WI38 (cell line): ENCODE measurements around the gene FLII.
"Not testable (repeated sequence)": the region's sequence is repeated elsewhere in the genome, so short reads cannot be mapped to it uniquely, and the experiment has no call there.

Experiments used
- H3K4me3 ChIP-seq: 2 replicates; pipeline ENCODE4 v1.5.1; 2011; ENCODE audit warnings: low read depth, mild to moderate bottlenecking, control low read depth, low read length
- TF ChIP-seq, protein P1 (sequence below): IDR thresholded peaks from 2 replicates; pipeline ENCODE4 v1.5.1; 2012; ENCODE audit warnings: low read depth, mild to moderate bottlenecking, control low read depth, low read length

FLII gene

GRCh38 chr17:18258356-18259038 is at the start of gene FLII:
Gene FLII, minus strand, starts transcription at chr17:18258738. Its CDS starts 48 bp downstream, at chr17:18258690.
- TF ChIP-seq, protein P1, sequence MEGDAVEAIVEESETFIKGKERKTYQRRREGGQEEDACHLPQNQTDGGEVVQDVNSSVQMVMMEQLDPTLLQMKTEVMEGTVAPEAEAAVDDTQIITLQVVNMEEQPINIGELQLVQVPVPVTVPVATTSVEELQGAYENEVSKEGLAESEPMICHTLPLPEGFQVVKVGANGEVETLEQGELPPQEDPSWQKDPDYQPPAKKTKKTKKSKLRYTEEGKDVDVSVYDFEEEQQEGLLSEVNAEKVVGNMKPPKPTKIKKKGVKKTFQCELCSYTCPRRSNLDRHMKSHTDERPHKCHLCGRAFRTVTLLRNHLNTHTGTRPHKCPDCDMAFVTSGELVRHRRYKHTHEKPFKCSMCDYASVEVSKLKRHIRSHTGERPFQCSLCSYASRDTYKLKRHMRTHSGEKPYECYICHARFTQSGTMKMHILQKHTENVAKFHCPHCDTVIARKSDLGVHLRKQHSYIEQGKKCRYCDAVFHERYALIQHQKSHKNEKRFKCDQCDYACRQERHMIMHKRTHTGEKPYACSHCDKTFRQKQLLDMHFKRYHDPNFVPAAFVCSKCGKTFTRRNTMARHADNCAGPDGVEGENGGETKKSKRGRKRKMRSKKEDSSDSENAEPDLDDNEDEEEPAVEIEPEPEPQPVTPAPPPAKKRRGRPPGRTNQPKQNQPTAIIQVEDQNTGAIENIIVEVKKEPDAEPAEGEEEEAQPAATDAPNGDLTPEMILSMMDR: no peak
- H3K4me3 ChIP-seq: peak within 1 kb of the TSS; percentile 90

DNA sequence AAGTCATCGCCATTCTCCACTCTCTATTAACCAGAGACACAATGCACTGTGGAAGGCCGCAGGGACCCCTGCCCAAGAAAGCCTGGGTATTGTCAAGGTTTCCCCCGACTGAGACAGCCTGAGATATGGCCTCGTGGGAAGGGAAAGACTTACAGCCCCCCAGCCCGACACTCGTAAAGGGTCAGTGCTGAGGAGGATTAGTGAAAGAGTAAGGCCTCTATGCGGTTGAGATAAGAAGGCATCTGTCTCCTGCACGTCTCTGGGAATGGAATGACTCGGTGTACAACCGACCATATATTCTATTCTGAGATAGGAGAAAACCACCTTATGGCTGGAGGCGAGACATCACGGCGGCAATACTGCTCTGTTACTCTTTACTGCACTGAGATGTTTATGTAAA is 44.7 kb upstream of the FLII start:
- not testable (repeated sequence) for H3K4me3 ChIP-seq

DNA sequence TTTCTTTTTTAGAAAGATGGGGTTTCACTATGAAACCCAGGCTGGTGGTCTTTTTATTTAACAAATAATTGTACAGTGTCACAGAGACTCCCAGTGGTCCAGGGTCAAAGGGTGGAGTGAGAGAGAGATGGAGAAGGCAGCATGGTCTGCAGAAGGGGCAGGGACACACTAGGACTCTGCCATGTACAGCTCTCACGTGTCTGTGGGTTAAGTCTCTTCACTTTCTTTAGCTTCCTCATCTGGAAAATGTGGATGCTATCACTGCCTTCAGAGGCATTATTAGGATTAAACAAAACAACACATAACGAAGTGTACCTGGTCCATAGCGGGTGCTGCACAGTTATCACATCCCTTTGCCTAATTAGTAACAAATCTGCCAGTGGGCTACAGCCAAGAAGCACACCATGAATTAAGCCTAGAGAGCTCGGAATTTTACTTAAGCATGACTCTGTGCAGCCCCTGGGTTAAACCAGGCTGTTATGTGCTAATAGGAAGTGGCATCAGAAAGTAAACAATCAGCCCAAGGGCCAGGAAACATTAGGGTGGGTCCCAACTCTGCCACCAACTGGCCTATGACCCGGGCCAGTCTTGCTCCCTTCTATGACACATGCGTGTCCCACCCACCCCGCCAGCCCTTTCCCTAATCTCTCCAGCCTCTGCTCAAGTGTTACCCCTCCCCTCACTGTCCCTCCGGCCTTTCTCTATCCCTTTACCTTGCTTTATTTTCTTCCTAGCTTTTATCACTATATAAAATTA is 42.4 kb upstream of the FLII start:
- H3K4me3 ChIP-seq: no peak overlapping the region
- TF ChIP-seq, protein P1: no peak

DNA sequence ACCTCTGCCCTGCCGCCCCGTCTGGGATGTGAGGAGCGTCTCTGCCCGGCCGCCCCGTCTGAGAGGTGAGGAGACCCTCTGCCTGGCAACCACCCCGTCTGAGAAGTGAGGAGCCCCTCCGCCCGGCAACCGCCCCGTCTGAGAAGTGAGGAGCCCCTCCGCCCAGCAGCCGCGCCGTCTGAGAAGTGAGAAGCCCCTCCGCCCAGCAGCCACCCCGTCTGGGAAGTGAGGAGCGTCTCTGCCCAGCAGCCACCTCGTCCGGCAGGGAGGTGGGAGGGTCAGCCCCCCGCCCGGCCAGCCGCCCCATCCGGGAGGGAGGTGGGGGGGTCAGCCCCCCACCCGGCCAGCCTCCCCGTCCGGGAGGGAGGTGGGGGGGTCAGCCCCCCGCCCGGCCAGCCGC is 39.5 kb upstream of the FLII start:
- not testable (repeated sequence) for H3K4me3 ChIP-seq

GRCh38 chr17:18291718-18292540 is 33.4 kb upstream of the FLII start:
- TF ChIP-seq, protein P1: no peak

DNA sequence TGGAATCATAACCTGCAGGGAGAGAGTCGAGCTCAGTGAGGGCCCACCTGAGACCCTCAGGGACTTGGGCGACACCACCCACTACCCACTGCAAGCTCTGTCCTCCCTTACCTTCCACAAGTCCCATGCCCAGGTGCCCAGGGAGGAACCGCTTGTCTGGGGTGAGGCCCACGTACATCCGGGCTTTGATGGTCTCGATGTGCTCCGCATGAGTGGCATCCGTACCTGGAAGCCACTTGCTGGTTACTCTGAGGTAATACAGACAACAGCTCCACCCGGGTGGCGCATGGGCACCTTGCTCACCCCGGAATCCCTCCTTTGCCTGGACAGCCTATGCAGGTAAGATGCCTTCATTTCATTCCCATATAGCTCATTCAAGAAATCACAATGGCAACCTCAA is 26.8 kb upstream of the FLII start:
- TF ChIP-seq, protein P1: no peak
- H3K4me3 ChIP-seq: no peak overlapping the region

More at GRCh38 chr17:18291718-18292540, 33.4 kb upstream of the FLII start:
- no peak overlapping the region for H3K4me3 ChIP-seq

- TF ChIP-seq, protein P1: no peak
- no peak overlapping the region for H3K4me3 ChIP-seq
Observed at GRCh38 chr17:18281788-18282187, 23.2 kb upstream of the FLII start.
